ENCODE measurements around the gene NFIB. TPM values are rescaled to one million over a fixed set of nuclear protein-coding genes. Genes with fewer than 3 reads are reported as not detected.

The NFIB gene
- total RNA-seq, 1 donor from 2014 or later: 0.30 TPM

- no peaks in the 10 kb centered on the region for H3K79me2 ChIP-seq (ENCODE audit: low read depth)
- no peak overlapping the region for H3K9ac ChIP-seq
- no peaks in the 10 kb centered on the region for H3K27me3 ChIP-seq
- H3K4me1 Mint-ChIP-seq: peaks cover 19% of the 10 kb centered on the region
- TF ChIP-seq, protein P1, sequence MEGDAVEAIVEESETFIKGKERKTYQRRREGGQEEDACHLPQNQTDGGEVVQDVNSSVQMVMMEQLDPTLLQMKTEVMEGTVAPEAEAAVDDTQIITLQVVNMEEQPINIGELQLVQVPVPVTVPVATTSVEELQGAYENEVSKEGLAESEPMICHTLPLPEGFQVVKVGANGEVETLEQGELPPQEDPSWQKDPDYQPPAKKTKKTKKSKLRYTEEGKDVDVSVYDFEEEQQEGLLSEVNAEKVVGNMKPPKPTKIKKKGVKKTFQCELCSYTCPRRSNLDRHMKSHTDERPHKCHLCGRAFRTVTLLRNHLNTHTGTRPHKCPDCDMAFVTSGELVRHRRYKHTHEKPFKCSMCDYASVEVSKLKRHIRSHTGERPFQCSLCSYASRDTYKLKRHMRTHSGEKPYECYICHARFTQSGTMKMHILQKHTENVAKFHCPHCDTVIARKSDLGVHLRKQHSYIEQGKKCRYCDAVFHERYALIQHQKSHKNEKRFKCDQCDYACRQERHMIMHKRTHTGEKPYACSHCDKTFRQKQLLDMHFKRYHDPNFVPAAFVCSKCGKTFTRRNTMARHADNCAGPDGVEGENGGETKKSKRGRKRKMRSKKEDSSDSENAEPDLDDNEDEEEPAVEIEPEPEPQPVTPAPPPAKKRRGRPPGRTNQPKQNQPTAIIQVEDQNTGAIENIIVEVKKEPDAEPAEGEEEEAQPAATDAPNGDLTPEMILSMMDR (IDR thresholded peaks at IDR 0.05): no peak
- no peak for TF ChIP-seq EZH2 (IDR thresholded peaks at IDR 0.05)
- TF ChIP-seq EZH2phosphoT487 (IDR thresholded peaks at IDR 0.05): no peak
- no peak overlapping the region for H3K4me2 ChIP-seq
- no peaks in the 10 kb centered on the region for H3F3A ChIP-seq (ENCODE audit: low read depth)
- H3K4me3 ChIP-seq: no peak overlapping the region
- no peak overlapping the region for H3K4me3 Mint-ChIP-seq
- no peaks in the 10 kb centered on the region for H3K9me3 Mint-ChIP-seq
- H3K9me3 ChIP-seq (ENCODE audit: low read depth): no peaks in the 10 kb centered on the region
- DNase-seq (ENCODE audit: low spot score): no peak
- H3K27ac ChIP-seq: no peak overlapping the region
- peaks cover 2% of the 10 kb centered on the region for H3K36me3 Mint-ChIP-seq
- peaks cover 6% of the 10 kb centered on the region for H3K27me3 Mint-ChIP-seq (ENCODE audit: insufficient read depth, low read depth)
- no peaks in the 10 kb centered on the region for H4K20me1 ChIP-seq (ENCODE audit: low read depth)
- H2AFZ ChIP-seq (replicated peaks): no peak overlapping the region
- H3K36me3 ChIP-seq: no peaks in the 10 kb centered on the region
- no peak overlapping the region for H3K27ac Mint-ChIP-seq
- peaks cover 4% of the 10 kb centered on the region for H3K4me1 ChIP-seq
Measured at GRCh38 chr9:14205463-14205862, 108.5 kb downstream of the NFIB start.

DNA sequence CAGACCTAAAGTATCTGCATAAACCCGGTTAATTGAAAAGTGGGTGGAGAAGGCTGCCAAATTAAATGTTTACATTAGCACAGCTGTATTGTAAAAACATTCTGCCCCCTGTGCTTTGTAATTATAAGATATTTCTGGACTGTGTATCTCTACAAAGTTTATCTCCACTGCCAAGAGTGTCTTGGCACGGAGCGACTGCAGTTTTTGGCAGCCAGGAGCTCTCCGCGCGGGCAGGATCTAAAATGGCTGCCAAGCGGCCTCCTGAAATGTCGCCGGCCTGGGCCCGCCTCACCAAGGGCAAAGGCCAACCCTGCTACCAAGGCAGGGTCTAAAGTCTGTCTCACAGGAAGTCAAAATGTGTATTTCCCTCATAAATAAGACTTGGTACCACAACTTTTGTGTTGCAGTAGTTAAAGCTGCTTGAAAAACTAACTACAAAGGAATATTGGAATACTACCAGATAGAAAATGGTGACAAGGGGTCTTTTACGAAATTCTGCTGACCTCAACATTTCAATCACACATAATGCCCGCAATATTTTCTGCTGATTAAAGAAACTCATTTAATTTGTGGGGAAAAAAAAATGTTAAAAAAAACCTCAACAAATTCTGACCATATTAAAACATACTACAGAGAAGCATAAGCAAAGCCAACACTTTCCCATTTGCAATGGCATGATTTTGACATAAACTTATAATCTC is 110.4 kb downstream of the NFIB start:
- Mint-ChIP-seq H3K27ac (no peak overlapping the region), H3K9me3 (no peaks in the 10 kb centered on the region), H3K36me3 (peaks cover 2% of the 10 kb centered on the region), H3K4me1 (peaks cover 4% of the 10 kb centered on the region), H3K4me3 (no peak overlapping the region), H3K27me3 (ENCODE audit: insufficient read depth, low read depth) (peaks cover 6% of the 10 kb centered on the region)
- no peaks in the 10 kb centered on the region for H3K79me2 ChIP-seq (ENCODE audit: low read depth)
- H3K9ac ChIP-seq: no peak overlapping the region
- no peaks in the 10 kb centered on the region for H3K4me1 ChIP-seq
- no peaks in the 10 kb centered on the region for H3F3A ChIP-seq (ENCODE audit: low read depth)
- H3K4me3 ChIP-seq: no peak overlapping the region
- no peak for DNase-seq (ENCODE audit: low spot score)
- H3K27me3 ChIP-seq: no peaks in the 10 kb centered on the region
- no peaks in the 10 kb centered on the region for H3K36me3 ChIP-seq
- H4K20me1 ChIP-seq (ENCODE audit: low read depth): no peaks in the 10 kb centered on the region
- H3K27ac ChIP-seq: no peak overlapping the region
- no peaks in the 10 kb centered on the region for H3K9me3 ChIP-seq (ENCODE audit: low read depth)
- H2AFZ ChIP-seq (replicated peaks): peak overlapping the region; percentile 45
- TF ChIP-seq, protein P1 (IDR thresholded peaks at IDR 0.05): no peak
- TF ChIP-seq EZH2 (IDR thresholded peaks at IDR 0.05): no peak
- no peak for TF ChIP-seq EZH2phosphoT487 (IDR thresholded peaks at IDR 0.05)
- H3K4me2 ChIP-seq: no peak overlapping the region

DNA sequence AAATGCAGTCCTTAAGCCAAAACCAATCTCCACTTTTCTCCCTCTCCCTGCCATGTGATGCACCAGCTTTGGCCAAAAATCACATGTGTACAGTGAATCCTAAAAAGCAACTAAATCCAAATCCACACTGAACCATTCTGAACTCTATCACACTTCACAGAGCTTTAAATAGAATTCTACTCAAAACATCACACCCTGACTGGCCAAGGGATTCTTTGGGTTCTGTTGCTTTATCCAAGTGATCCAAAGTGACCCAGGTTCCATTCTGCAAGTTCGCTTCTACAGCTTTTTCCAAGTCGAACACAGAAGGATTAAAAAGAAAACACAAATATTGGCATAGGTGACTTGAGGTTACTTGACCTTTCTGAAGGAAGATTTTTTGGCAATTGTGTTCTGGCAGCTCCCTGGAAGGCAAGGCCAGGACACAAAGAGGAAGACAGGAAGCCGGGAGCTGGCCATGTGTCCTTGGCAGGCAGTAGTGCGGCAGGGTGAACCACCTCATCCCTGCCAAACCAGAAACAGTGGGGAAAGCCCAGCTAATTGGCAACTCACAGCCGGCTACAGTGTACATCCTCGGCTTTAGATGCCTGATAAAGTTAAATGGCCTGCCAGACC is 115.0 kb downstream of the NFIB start:
- no peak overlapping the region for H3K4me3 ChIP-seq
- H4K20me1 ChIP-seq (ENCODE audit: low read depth): no peaks in the 10 kb centered on the region
- H3K27ac ChIP-seq: no peak overlapping the region
- no peaks in the 10 kb centered on the region for H3K36me3 ChIP-seq
- no peak overlapping the region for H2AFZ ChIP-seq (replicated peaks)
- Mint-ChIP-seq H3K9me3 (no peaks in the 10 kb centered on the region), H3K4me3 (no peak overlapping the region), H3K27me3 (ENCODE audit: insufficient read depth, low read depth) (peaks cover 2% of the 10 kb centered on the region), H3K4me1 (no peaks in the 10 kb centered on the region), H3K27ac (no peak overlapping the region), H3K36me3 (peaks cover 2% of the 10 kb centered on the region)
- peaks cover 5% of the 10 kb centered on the region for H3K4me1 ChIP-seq
- no peak overlapping the region for H3K9ac ChIP-seq
- no peak overlapping the region for H3K4me2 ChIP-seq
- no peaks in the 10 kb centered on the region for H3F3A ChIP-seq (ENCODE audit: low read depth)
- no peaks in the 10 kb centered on the region for H3K79me2 ChIP-seq (ENCODE audit: low read depth)
- DNase-seq (ENCODE audit: low spot score): peak; percentile 49
- TF ChIP-seq, protein P1 (IDR thresholded peaks at IDR 0.05): no peak
- TF ChIP-seq EZH2phosphoT487 (IDR thresholded peaks at IDR 0.05): no peak
- no peak for TF ChIP-seq EZH2 (IDR thresholded peaks at IDR 0.05)
- no peaks in the 10 kb centered on the region for H3K9me3 ChIP-seq (ENCODE audit: low read depth)
- H3K27me3 ChIP-seq: no peaks in the 10 kb centered on the region
